H9 (cell line): Measurements from ENCODE around the gene TSPAN31. TPM values are rescaled to one million over a fixed set of nuclear protein-coding genes. Genes with fewer than 3 reads are reported as not detected.

ENCODE experiments used
- DNase-seq: peaks from one replicate; pipeline ENCODE4 v3.0.0-alpha.2; 2017
- H2AFZ ChIP-seq: one replicate; pipeline ENCODE4 v1.6.1; 2013; ENCODE audit warnings: mild to moderate bottlenecking, low read length, control low read depth, moderate library complexity
- H2AK5ac ChIP-seq: 2 replicates; pipeline ENCODE4 v1.6.1; 2013; ENCODE audit warnings: low read length, control low read depth, mixed read lengths; ENCODE audit not compliant: insufficient read length
- H2BK120ac ChIP-seq: one replicate; pipeline ENCODE4 v1.6.1; 2013; ENCODE audit warnings: low read depth, mild to moderate bottlenecking, low read length, control low read depth, inconsistent platforms; ENCODE audit not compliant: poor library complexity, severe bottlenecking
- H2BK12ac ChIP-seq: 2 replicates; pipeline ENCODE4 v1.6.1; 2013; ENCODE audit warnings: low read length, control low read depth, mixed read lengths, low read depth; ENCODE audit not compliant: insufficient read length
- H2BK15ac ChIP-seq: 2 replicates; pipeline ENCODE4 v1.6.1; 2013; ENCODE audit warnings: low read depth, low read length, control low read depth
- H2BK20ac ChIP-seq: one replicate; pipeline ENCODE4 v1.6.1; 2013; ENCODE audit warnings: low read depth, mild to moderate bottlenecking, low read length, control low read depth, inconsistent platforms; ENCODE audit not compliant: poor library complexity, severe bottlenecking
- H2BK5ac ChIP-seq: 2 replicates; pipeline ENCODE4 v1.6.1; 2013; ENCODE audit warnings: low read length, control low read depth, mixed read lengths; ENCODE audit not compliant: insufficient read length
- H3K14ac ChIP-seq: 2 replicates; pipeline ENCODE4 v1.6.1; 2013; ENCODE audit warnings: low read length, control low read depth; ENCODE audit not compliant: insufficient read depth
- H3K18ac ChIP-seq: 2 replicates; pipeline ENCODE4 v1.6.1; 2013; ENCODE audit warnings: low read depth, mild to moderate bottlenecking, mixed read lengths, low read length, control low read depth; ENCODE audit not compliant: insufficient read length
- H3K23ac ChIP-seq: 2 replicates; pipeline ENCODE4 v1.6.1; 2013; ENCODE audit warnings: low read length, control low read depth, mixed read lengths, low read depth; ENCODE audit not compliant: insufficient read length
- H3K23me2 ChIP-seq: 2 replicates; pipeline ENCODE4 v1.6.1; 2013; ENCODE audit warnings: low read depth, mild to moderate bottlenecking, mixed read lengths, low read length, control low read depth; ENCODE audit not compliant: insufficient read length, poor library complexity, severe bottlenecking
- H3K27ac ChIP-seq: 2 replicates; pipeline ENCODE4 v1.5.1; 2013; ENCODE audit warnings: low read length, control low read depth, mixed read lengths, low read depth; ENCODE audit not compliant: insufficient read length
- H3K27me3 ChIP-seq: 2 replicates; pipeline ENCODE4 v1.6.1; 2013; ENCODE audit warnings: low read length, control low read depth, inconsistent platforms; ENCODE audit not compliant: insufficient read depth
- H3K4ac ChIP-seq: 2 replicates; pipeline ENCODE4 v1.6.1; 2013; ENCODE audit warnings: low read depth, mild to moderate bottlenecking, control low read depth, inconsistent platforms, low read length, moderate library complexity
- H3K4me1 ChIP-seq: 2 replicates; pipeline ENCODE4 v1.6.1; 2013; ENCODE audit warnings: low read length, control low read depth, inconsistent platforms; ENCODE audit not compliant: insufficient read depth
- H3K4me2 ChIP-seq: 2 replicates; pipeline ENCODE4 v1.6.1; 2013; ENCODE audit warnings: low read length, control low read depth, mixed read lengths; ENCODE audit not compliant: insufficient read length, insufficient read depth
- H3K56ac ChIP-seq: 2 replicates; pipeline ENCODE4 v1.6.1; 2013; ENCODE audit warnings: low read depth, mild to moderate bottlenecking, mixed read lengths, low read length, control low read depth; ENCODE audit not compliant: insufficient read length
- H3K79me1 ChIP-seq: 2 replicates; pipeline ENCODE4 v1.6.1; 2013; ENCODE audit warnings: low read depth, mild to moderate bottlenecking, moderate library complexity, low read length, control low read depth, inconsistent platforms; ENCODE audit not compliant: insufficient read depth, poor library complexity, severe bottlenecking
- H3K79me2 ChIP-seq: 2 replicates; pipeline ENCODE4 v1.6.1; 2013; ENCODE audit warnings: low read length, control low read depth, inconsistent platforms; ENCODE audit not compliant: insufficient read depth
- H3K9ac ChIP-seq: 2 replicates; pipeline ENCODE4 v1.6.1; 2013; ENCODE audit warnings: low read length, control low read depth, mixed read lengths; ENCODE audit not compliant: insufficient read length; ENCODE audit errors: extremely low read depth
- H3K9me3 ChIP-seq: one replicate; pipeline ENCODE4 v1.6.1; 2013; ENCODE audit warnings: low read depth, low read length, inconsistent platforms; ENCODE audit not compliant: control insufficient read depth
- H3T11ph ChIP-seq: one replicate; pipeline ENCODE4 v1.6.1; 2013; ENCODE audit warnings: mild to moderate bottlenecking, low read length, control low read depth, inconsistent platforms
- H4K20me1 ChIP-seq: one replicate; pipeline ENCODE4 v1.6.1; 2013; ENCODE audit not compliant: control insufficient read depth, insufficient read length, insufficient read depth
- H4K5ac ChIP-seq: 2 replicates; pipeline ENCODE4 v1.6.1; 2013; ENCODE audit warnings: low read depth, mild to moderate bottlenecking, mixed read lengths, low read length, control low read depth; ENCODE audit not compliant: insufficient read length
- H4K8ac ChIP-seq: replicated peaks from 2 replicates; pipeline ENCODE4 v1.6.1; 2013; ENCODE audit warnings: low read length, control low read depth, mixed read lengths, low read depth; ENCODE audit not compliant: insufficient read length
- H4K91ac ChIP-seq: 2 replicates; pipeline ENCODE4 v1.6.1; 2013; ENCODE audit warnings: low read depth, mild to moderate bottlenecking, moderate library complexity, mixed read lengths, low read length, control low read depth; ENCODE audit not compliant: insufficient read length
- H3K27ac Mint-ChIP-seq, 3 experiments: 2 replicates in 2 of 3; 3 replicates in 1 of 3; pipeline ENCODE4 v1.8.0; 2020 to 2021; ENCODE audit warnings: mixed read lengths in 3 of 3, mild to moderate bottlenecking in 1 of 3, moderate library complexity in 1 of 3
- H3K27me3 Mint-ChIP-seq: 2 replicates; pipeline ENCODE4 v1.8.0; 2021; ENCODE audit warnings: low read depth, mild to moderate bottlenecking, moderate library complexity, mixed read lengths
- H3K36me3 Mint-ChIP-seq, 3 experiments: 2 replicates in 2 of 3; 3 replicates in 1 of 3; pipeline ENCODE4 v1.8.0; 2020 to 2021; ENCODE audit warnings: low read depth in 3 of 3, mixed read lengths in 3 of 3; ENCODE audit not compliant: insufficient read depth in 1 of 3
- H3K4me1 Mint-ChIP-seq, 2 experiments: 2 replicates each; pipeline ENCODE4 v1.8.0; 2020; ENCODE audit warnings: mixed read lengths in 2 of 2
- H3K4me3 Mint-ChIP-seq, 2 experiments: 2 replicates in 1 of 2; 3 replicates in 1 of 2; pipeline ENCODE4 v1.8.0; 2020 to 2021; ENCODE audit warnings: mild to moderate bottlenecking in 2 of 2, mixed read lengths in 2 of 2, moderate library complexity in 1 of 2
- H3K9me3 Mint-ChIP-seq, 2 experiments: 2 replicates in 1 of 2; 3 replicates in 1 of 2; pipeline ENCODE4 v1.8.0; 2020; ENCODE audit warnings: mild to moderate bottlenecking in 2 of 2, mixed read lengths in 2 of 2, moderate library complexity in 1 of 2
- WGBS: extraction: QIAGEN DNeasy Blood & Tissue Kit; methylation state at CpG from one replicate; pipeline ENCODE4 v1.1.7; 2013; ENCODE audit warnings: missing lambda C conversion rate, low lambda C conversion rate, mixed read lengths; ENCODE audit not compliant: insufficient read length; ENCODE audit errors: extremely low coverage; 5-methylcytosine and 5-hydroxymethylcytosine counted together
- total RNA-seq: library from RNA; stranded (reverse); gene quantifications from 2 replicates; pipeline ENCODE4 v1.2.1, GENCODE V29; 2021
- TF ChIP-seq, protein P1 (sequence below): fragments of 200-600 bp; sonication (generic); conservative IDR thresholded peaks from 3 replicates; pipeline ENCODE4 v1.8.0; 2021; ENCODE audit warnings: antibody characterized with exemption, mild to moderate bottlenecking

TSPAN31 gene
- total RNA-seq, 1 experiment from 2014 or later: 20.0 TPM

DNA sequence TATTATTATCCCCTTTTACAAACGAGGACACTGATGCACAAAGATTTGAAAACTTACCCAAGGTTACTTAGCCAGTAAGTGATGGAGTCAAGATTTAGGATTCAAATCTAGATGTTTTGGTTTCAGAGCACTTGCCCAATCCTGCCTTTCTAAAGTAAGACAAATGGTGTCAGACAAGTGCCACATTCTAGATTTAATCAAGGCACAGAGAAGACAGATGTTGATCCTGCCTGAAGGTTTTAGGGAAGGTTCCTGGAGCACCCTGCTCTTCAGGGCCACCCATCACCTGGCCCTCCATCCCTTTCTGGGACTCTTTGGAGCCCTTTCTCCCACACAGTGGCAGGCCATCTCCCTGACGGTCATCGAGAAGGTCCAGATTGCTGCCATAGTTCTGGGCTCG is 12.9 kb downstream of the TSPAN31 start:
- H3K4ac ChIP-seq: no peak overlapping the region
- H2BK5ac ChIP-seq: no peak overlapping the region
- no peak overlapping the region for H4K91ac ChIP-seq
- H2AK5ac ChIP-seq: no peak overlapping the region
- Mint-ChIP-seq H3K27ac (no peak overlapping the region), H3K36me3 (peaks cover 3 to 16% (median 6%) of the 10 kb centered on the region in 3 experiments; a peak in 6 of 7 replicates), H3K9me3 (peaks cover 0 to 2% of the 10 kb centered on the region in 2 experiments; a peak in 1 of 5 replicates), H3K4me1 (peaks cover 29% of the 10 kb centered on the region in 2 experiments), H3K27me3 (peaks cover 38% of the 10 kb centered on the region), H3K4me3 (no peak overlapping the region)
- H4K8ac ChIP-seq: no peak overlapping the region
- no peak overlapping the region for H2BK20ac ChIP-seq
- 0 out of 2 replicates have a peak, but pooled peaks cover 2% of the 10 kb centered on the region for H3K4me1 ChIP-seq
- no peaks in the 10 kb centered on the region for H3K79me1 ChIP-seq
- no peaks in the 10 kb centered on the region for H3K9me3 ChIP-seq
- no peak overlapping the region for H2BK12ac ChIP-seq
- H3K23ac ChIP-seq: no peak overlapping the region
- no CpG with 5 or more reads among the region's 4 CpGs for WGBS
- no peak overlapping the region for H3T11ph ChIP-seq
- H3K9ac ChIP-seq: no peak overlapping the region
- no peaks in the 10 kb centered on the region for H3K79me2 ChIP-seq
- DNase-seq: no peak
- H4K20me1 ChIP-seq: no peaks in the 10 kb centered on the region
- H2AFZ ChIP-seq: no peak overlapping the region
- no peak overlapping the region for H3K4me2 ChIP-seq
- no peak overlapping the region for H3K56ac ChIP-seq
- H2BK120ac ChIP-seq: no peak overlapping the region
- peaks cover 11% of the 10 kb centered on the region for H3K27me3 ChIP-seq
- TF ChIP-seq, protein P1, sequence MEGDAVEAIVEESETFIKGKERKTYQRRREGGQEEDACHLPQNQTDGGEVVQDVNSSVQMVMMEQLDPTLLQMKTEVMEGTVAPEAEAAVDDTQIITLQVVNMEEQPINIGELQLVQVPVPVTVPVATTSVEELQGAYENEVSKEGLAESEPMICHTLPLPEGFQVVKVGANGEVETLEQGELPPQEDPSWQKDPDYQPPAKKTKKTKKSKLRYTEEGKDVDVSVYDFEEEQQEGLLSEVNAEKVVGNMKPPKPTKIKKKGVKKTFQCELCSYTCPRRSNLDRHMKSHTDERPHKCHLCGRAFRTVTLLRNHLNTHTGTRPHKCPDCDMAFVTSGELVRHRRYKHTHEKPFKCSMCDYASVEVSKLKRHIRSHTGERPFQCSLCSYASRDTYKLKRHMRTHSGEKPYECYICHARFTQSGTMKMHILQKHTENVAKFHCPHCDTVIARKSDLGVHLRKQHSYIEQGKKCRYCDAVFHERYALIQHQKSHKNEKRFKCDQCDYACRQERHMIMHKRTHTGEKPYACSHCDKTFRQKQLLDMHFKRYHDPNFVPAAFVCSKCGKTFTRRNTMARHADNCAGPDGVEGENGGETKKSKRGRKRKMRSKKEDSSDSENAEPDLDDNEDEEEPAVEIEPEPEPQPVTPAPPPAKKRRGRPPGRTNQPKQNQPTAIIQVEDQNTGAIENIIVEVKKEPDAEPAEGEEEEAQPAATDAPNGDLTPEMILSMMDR: no peak
- no peak overlapping the region for H4K5ac ChIP-seq
- no peak overlapping the region for H3K14ac ChIP-seq
- H3K23me2 ChIP-seq: peaks cover 9% of the 10 kb centered on the region
- no peak overlapping the region for H3K18ac ChIP-seq
- H3K27ac ChIP-seq: no peak overlapping the region
- no peak overlapping the region for H2BK15ac ChIP-seq
